ENCODE data around the gene WEE2.
"Not testable (repeated sequence)": the region's sequence is repeated elsewhere in the genome, so short reads cannot be mapped to it uniquely, and the experiment has no call there.

Gene WEE2

DNA sequence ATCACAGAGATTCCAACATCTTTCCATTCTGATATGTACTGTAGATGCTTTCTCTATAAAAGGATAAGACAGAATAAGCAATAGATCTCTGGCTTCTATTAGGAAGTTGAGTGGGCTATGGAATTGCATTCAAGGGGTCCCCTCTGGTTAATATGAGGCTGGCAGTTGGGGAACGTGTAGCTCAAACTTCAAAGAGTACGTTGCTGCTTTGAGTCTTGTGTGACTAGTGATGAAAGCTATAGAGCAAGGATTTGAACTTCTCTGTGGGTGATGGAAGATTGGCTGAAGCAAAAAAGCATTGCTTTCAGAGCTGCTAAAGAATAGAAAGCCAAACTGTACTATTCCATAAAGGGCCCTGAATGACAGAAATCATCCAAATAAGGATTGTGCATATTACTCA, 6.4 kb downstream of the WEE2 start:
- DNase-seq (ENCODE audit: low read depth in 2 of 2): no peak

DNA sequence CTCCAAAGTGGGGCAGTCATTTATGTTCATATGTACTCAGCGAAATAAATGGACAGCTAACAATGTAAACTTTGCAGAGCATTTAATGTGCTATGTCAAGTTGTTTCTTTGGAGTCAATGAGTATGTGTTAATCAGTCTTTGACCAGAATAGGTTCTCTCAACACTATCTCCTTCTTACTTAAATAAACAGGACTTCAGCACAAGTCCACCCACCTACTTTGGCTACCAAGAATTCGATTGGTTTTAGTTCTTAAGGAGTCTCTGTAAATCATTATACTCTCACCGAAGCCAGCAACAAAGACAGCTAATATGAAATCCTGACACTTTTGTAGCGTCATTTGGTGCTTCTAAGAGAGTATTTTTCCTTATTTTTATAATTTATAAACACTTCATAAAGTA, 6.9 kb downstream of the WEE2 start:
- no peak for DNase-seq (ENCODE audit: low read depth in 2 of 2)

- DNase-seq (ENCODE audit: low read depth in 2 of 2): no peak
These were observed 7.9 kb downstream of the WEE2 start for GRCh38 chr7:141715794-141716689.

- no peak for DNase-seq (ENCODE audit: low read depth in 2 of 2)
These were observed 9.3 kb downstream of the WEE2 start for GRCh38 chr7:141717450-141717849.

- DNase-seq (ENCODE audit: low read depth in 2 of 2): no peak
These were observed 14.4 kb downstream of the WEE2 start for GRCh38 chr7:141722529-141722928.

DNA sequence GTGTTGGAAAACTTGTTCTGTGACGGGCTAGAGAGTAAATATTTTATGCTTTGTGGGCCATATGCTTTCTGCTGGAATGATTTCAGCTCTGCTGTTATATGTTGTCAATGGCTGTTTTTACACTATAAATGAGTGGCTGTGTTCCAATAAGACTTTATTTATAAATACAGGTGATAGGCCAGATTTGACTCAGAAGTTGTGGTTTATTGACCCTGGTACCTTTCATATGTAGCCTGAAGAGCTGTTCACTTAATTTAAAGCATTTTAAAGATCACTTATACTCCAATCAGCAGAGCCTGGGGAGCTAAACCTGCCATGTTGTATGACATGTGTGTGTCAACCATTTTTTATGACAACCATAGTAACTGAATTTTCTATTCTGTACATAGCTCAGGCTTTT, 20.9 kb downstream of the WEE2 start:
- DNase-seq (ENCODE audit: low read depth in 2 of 2): no peak

- no peak for DNase-seq (ENCODE audit: low read depth in 2 of 2)
These were observed 23.5 kb downstream of the WEE2 start for GRCh38 chr7:141731476-141732149.

- DNase-seq (ENCODE audit: low read depth in 2 of 2): no peak
These were observed 29.1 kb downstream of the WEE2 start for GRCh38 chr7:141737118-141737835.

DNA sequence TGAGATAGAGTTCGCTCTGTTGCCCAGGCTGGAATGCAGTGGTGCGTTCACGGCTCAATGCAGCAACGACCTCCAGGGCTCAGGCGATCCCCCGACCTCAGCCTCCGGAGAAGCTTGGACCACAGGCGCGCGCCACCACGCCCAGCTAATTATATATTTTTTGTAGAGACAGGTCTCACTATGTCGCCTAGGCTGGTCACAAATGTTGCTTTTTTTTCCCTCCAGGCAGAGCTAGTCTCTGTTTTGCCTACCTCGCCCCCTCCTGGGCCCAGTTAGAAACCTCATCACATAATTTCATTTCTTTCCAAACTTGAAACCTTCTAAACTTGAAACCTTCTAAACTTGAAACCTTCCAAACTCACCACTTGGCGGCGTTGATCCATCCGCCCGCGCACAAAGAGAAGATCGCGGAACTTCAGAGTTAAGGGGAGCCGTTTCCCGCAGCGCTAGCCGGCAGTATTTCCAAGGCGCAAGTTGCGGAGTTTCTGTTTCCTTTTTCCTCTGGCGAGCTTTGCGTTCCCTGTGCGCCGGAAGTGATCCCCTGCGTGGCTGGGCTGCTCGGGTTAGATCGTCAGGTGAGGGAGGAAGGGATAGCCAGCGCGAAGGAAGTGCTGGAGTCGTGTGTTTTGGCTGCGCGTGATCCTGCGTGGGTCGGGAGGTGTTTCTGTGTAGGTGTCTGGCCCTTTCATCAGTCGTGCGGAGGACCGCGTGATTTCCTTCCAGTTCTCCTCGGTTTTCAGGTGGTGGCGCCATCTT, 29.9 kb downstream of the WEE2 start, which contains the start of gene SSBP1:
Gene SSBP1, plus strand, starts transcription at position 523 of the 756 bp plus-strand sequence. CDS start 809 bp downstream, outside the sequence.
- peak; percentile 85 to 91 for DNase-seq (ENCODE audit: low read depth in 2 of 2)

GRCh38 chr7:141738592-141739013, 30.4 kb downstream of the WEE2 start:
- no peak for DNase-seq (ENCODE audit: low read depth in 2 of 2)

- no peak for DNase-seq (ENCODE audit: low read depth in 2 of 2)
These were observed 31.1 kb downstream of the WEE2 start for GRCh38 chr7:141739250-141739649.

- DNase-seq (ENCODE audit: low read depth in 2 of 2): no peak
These were observed 34.1 kb downstream of the WEE2 start for GRCh38 chr7:141742229-141742628.

GRCh38 chr7:141744131-141744530, 36.0 kb downstream of the WEE2 start:
- no peak for DNase-seq (ENCODE audit: low read depth in 2 of 2)

- no peak for DNase-seq (ENCODE audit: low read depth in 2 of 2)
These were observed 40.2 kb downstream of the WEE2 start for GRCh38 chr7:141748396-141748795.

GRCh38 chr7:141751904-141752303, 43.8 kb downstream of the WEE2 start:
- not testable (repeated sequence) for DNase-seq (ENCODE audit: low read depth in 2 of 2)

DNA sequence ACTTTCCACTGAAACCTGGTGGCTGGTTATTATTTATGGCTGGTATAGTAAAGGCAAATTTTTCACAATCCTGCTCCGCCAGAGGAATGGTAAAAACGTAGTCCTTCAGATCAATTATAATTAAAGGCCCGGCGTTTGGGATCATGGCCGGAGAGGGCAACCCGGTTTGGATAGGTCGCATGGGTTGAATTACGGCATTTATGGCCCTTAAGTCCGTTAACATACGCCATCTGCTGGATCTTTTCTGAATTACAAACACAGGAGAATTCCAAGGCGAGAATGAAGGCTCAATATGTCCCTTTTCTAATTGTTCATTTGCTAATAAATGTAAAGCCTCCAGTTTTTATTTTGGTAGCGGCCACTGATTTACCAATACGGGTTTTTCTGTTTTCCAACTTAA, 44.5 kb downstream of the WEE2 start:
- DNase-seq (ENCODE audit: low read depth in 2 of 2): no peak

- no peak for DNase-seq (ENCODE audit: low read depth in 2 of 2)
These were observed 46.8 kb downstream of the WEE2 start for GRCh38 chr7:141754939-141755338.

GRCh38 chr7:141763797-141764196, 55.6 kb downstream of the WEE2 start, which contains the start of gene TAS2R3:
TSS of gene TAS2R3 (plus strand) at chr7:141764097. CDS start at chr7:141764159, 62 bp downstream.
- DNase-seq (ENCODE audit: low read depth in 2 of 2): no peak

DNA sequence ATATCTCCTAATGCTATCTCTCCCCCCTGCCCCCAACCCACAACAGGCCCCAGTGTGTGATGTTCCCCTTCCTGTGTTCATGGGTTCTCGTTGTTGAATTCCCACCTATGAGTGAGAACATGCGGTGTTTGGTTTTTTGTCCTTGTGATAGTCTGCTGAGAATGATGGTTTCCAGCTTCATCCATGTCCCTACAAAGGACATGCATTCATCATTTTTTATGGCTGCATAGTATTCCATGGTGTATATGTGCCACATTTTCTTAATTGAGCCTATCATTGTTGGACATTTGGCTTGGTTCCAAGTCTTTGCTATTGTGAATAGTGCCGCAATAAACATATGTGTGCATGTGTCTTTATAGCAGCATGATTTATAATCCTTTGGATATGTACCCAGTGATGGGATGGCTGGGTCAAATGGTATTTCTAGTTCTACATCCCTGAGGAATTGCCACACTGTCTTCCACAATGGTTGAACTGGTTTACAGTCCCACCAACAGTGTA, 62.0 kb downstream of the WEE2 start:
- not testable (repeated sequence) for DNase-seq (ENCODE audit: low read depth in 2 of 2)

DNA sequence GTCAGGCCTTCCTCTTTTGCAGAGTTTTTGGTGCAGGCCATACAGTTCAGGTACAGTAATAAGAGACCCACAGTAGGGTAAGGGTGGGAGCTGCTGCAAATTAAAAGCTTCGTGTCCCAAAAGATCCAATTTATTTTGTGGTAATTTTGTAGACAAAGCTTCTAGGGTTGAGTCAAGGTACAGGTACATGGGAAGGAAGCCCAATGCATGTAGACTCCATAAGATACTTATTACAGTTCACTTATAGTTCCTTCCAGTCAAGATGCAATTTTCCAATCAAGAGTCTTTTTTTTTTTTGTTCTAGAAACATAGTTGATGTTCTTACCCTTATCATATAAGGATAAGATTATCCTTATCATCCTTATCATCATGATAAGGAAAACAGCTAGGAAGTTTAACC, 68.2 kb downstream of the WEE2 start, which contains the start of gene TAS2R4:
Gene TAS2R4, plus strand, starts transcription at position 301 of the 400 bp plus-strand sequence. CDS start 1,815 bp downstream, outside the sequence.
- no peak for DNase-seq (ENCODE audit: low read depth in 2 of 2)

Data from stimulated activated CD8-positive, alpha-beta memory T cell treated with anti-CD3 and anti-CD28 coated beads, Interleukin-7, amount 100 ng/mL, for 4 hours (primary cell).